Measurements from ENCODE around the gene TBC1D16.

Gene TBC1D16

GRCh38 chr17:80025140-80025539 lies 10.5 kb downstream of the TBC1D16 start:
- DNase-seq: no peak

GRCh38 chr17:80024206-80024972 lies 11.3 kb downstream of the TBC1D16 start:
- no peak for DNase-seq

- DNase-seq: no peak
These were observed 12.0 kb downstream of the TBC1D16 start for GRCh38 chr17:80023481-80024205.

- no peak for DNase-seq
These were observed 14.1 kb downstream of the TBC1D16 start for GRCh38 chr17:80021600-80021999.

GRCh38 chr17:80018917-80019651 lies 16.6 kb downstream of the TBC1D16 start:
- DNase-seq: no peak

- no peak for DNase-seq
These were observed 18.3 kb downstream of the TBC1D16 start for GRCh38 chr17:80017226-80018010.

GRCh38 chr17:80012765-80013741 lies 22.6 kb downstream of the TBC1D16 start:
- DNase-seq: no peak

GRCh38 chr17:80011989-80012555 lies 23.6 kb downstream of the TBC1D16 start:
- no peak for DNase-seq

GRCh38 chr17:80010283-80010858 lies 25.3 kb downstream of the TBC1D16 start:
- DNase-seq: no peak

GRCh38 chr17:80009391-80010282 lies 26.0 kb downstream of the TBC1D16 start:
- no peak for DNase-seq

- DNase-seq: no peak
These were observed 26.8 kb downstream of the TBC1D16 start for GRCh38 chr17:80008848-80009247.

GRCh38 chr17:80008383-80008840 lies 27.3 kb downstream of the TBC1D16 start:
- peak; percentile 36 for DNase-seq

GRCh38 chr17:80007939-80008338 lies 27.7 kb downstream of the TBC1D16 start:
- no peak for DNase-seq

GRCh38 chr17:80006811-80007752 lies 28.6 kb downstream of the TBC1D16 start:
- no peak for DNase-seq

- no peak for DNase-seq
These were observed 29.3 kb downstream of the TBC1D16 start for GRCh38 chr17:80006339-80006720.

GRCh38 chr17:80005360-80006338 lies 30.0 kb downstream of the TBC1D16 start:
- peak; percentile 39 for DNase-seq

- no peak for DNase-seq
These were observed 31.7 kb downstream of the TBC1D16 start for GRCh38 chr17:80003969-80004368.

Measured in fibroblast of skin of abdomen (primary cell).